ENCODE data around the gene SLC12A3.

The SLC12A3 gene

GRCh38 chr16:56945847-56946527 is 81.0 kb downstream of the SLC12A3 start:
- no peak for DNase-seq

GRCh38 chr16:56946767-56947603 is 82.0 kb downstream of the SLC12A3 start:
- DNase-seq, result no peak

- no peak for DNase-seq
These were observed 82.6 kb downstream of the SLC12A3 start for GRCh38 chr16:56947604-56947995.

DNA sequence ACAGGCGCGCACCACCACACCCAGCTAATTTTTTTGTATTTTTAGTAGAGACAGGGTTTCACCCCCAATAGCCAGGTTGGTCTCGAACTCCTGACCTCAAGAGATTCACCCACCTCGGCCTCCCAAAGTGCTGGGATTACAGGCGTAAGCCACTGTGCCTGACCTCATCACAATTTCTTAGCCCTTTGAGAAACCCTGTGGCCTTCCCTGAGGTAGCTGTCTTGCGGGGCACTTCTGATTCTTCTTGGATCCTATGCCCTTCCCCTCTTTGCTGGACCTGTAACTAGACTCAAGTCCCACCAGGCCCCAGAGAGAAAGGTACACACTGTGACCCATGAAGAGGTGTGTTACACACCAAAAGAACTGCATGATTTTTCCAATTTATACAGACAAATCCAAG is 83.2 kb downstream of the SLC12A3 start:
- DNase-seq, result no peak

- no peak for DNase-seq
These were observed 85.0 kb downstream of the SLC12A3 start for GRCh38 chr16:56950051-56950450.

DNA sequence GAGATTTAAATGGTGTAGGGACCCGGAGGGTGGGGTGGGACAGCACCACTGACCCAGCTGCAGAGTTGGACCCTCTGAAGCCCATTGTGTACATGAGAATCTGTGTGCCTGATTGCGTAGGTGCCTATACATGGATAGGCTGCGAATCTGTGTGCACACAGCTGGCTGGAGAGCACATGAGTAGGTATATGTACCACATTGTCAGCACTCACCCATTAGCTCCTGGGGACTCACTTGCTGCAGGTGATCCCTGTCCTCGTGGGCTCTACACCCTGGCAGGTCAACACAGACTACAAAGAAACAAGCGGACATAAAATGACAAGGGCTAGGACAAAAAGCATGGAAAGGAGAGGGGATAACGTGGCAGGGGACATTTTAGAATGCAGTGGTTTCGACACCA is 85.4 kb downstream of the SLC12A3 start:
- DNase-seq, result no peak

DNA sequence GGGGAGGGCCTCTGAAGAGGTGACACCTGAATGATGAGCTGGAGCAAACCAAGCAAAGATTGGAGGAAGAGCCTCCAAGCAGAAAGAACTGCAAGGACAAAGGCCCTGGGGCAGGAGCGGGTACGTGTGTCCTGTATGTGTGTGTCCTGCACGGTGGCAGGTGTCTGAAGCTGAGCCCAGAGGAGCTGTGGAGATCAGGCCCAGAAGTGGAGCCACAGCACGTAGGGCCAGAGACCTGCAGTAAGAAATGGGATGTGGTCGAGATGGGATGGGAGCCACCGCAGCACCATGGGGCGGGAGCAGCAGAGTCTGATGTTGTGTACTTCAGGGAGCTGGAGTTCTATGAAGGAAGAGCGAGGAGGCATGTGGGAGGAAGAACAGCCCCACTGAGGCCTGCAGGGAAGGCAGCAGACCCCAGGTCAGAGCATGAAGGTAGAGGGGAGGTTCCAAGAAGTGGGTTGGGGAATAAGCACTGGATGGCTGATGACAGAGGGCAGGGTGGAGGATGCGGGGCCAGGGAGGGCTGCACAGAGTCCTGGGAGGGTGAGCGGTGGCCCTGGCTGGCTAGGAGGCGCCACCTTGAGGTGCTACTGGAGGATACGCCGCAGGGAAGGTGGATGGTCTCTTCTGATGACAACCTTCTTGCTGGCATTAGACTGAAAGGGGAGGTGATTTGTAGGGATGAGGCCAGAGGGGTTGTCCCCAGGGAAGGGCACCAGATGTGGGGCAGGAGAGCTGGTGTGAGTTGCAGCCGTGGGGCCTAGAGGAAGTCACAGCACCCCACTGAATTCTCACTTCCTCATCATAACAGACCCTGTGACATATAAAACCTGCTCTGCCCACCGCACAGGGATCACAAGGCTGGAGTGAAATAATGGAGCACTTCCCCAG is 86.1 kb downstream of the SLC12A3 start:
- peak; percentile 75 for DNase-seq

DNA sequence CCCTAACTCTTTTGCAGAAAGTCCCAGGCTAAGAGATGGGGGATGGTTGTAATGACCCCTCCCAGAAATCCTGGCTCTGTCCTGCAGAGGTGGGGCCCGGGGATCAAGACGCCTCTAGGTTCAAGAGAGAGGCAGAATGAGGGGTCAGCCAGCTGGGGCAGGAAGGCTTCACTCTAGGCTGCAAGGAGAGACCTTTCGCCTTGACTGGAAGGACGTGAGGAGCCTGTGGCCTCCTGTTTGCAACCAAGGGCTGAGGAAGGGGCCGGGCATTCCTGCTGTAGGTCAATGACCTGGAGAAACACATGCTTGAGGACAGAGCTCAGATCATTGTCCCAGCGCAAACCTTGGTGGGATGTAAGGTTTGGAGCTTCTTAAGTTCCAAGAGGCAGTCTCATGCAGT is 88.0 kb downstream of the SLC12A3 start:
- DNase-seq, result no peak

DNA sequence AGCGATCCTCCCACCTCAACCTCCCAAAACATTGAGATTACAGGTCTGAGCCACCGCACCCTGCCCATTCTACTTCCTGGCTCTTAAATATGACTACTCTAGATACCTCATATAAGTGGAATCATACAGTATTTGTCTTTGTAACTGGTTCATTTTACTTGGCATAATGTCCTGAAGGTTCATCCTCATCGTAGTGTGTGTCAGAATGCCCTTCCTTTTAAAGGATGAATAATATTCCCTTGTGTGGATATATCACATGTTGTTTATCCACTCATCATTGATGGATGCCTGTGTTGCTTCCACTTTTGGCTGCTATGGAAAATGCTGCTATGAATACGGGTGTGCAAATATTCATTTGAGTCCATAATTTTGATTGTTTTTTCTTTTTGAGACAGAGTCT is 91.1 kb downstream of the SLC12A3 start:
- no peak for DNase-seq

- no peak for DNase-seq
These were observed 91.7 kb downstream of the SLC12A3 start for GRCh38 chr16:56956756-56957155.

DNA sequence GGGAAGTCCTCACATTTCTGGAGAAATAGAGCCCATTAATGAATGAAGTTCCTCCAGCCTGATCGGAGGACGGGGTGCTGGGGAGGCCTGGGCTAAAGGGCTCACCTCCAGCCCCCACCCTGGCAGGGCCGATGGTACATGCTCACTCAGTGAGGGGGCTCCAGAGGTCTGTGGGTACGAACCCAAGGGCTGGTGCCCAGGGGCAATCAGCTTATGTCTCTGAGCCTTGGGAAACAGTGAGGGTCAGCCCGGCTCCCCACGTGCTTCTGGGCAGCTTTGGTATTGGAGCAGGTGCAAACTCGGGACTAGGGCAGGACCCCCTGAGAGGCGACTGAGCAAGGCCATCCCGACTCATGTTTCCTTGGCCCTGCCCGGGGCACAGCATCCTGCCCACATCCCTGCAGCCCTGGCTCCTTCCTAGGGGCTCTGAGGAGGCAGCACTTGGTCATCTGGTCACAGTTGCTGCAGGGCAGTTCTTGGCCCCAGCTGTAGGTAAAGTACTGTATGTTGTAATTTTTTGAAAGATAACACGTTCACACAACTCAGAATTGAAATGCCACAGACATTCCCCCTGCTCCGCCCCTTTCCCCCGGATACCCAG is 95.8 kb downstream of the SLC12A3 start:
- DNase-seq, result no peak

DNA sequence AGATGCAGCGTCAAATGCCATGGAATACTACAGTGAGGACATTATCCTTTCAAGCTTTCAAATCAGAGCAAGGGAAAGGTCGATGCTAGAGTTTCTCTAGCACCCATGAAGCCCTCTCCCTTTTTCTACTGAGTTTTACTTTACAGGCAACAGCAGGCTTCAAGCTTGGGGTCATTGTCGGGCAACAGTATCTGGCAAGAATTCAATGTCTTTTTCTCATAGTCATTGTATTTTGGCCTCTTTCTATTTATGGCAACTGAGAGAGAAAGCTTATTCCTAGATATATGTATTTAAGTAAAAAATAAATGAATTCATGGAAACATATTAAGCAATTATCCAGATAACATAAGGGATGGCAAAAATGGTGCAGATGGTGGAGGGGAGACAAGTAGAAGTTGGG is 96.4 kb downstream of the SLC12A3 start:
- no peak for DNase-seq

- DNase-seq, result no peak
These were observed 96.9 kb downstream of the SLC12A3 start, which contains the start of gene CETP for GRCh38 chr16:56961851-56962281. Gene CETP (plus strand): TSS chr16:56961950. CDS start chr16:56961980, 30 bp downstream.

GRCh38 chr16:56964243-56965148 is 99.5 kb downstream of the SLC12A3 start:
- DNase-seq, result peak; percentile 97

Data from stimulated activated CD4-positive, alpha-beta T cell treated with anti-CD3 and anti-CD28 coated beads, Interleukin-15, amount 100 ng/mL, for 24 hours (primary cell).